ENCODE measurements around the gene CD248.
A peak's percentile ranks its signal among the peaks of the same experiment; 100 is the strongest.

The CD248 gene

DNA sequence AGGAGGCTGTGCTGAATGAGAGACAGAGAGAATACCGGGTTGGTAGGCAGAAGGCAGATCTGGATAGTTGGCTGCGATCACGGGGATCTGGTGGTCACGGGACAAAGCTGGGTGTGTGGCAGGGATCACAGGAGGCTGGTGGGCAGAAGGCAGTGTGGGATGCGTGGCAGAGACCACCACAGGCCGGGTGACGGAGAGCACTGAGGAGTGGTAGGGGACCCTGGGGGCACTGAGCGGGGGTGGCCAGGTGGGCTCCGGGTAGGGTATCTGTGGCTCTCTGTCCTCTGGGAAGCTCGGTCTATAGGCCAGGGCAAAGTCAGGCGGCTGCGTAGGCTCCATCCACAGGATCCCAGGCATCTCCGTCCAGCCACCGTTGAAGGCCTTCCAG is 1.4 kb downstream of the CD248 start:
- TF ChIP-seq TAF1 (IDR thresholded peaks at IDR 0.05; ENCODE audit: borderline replicate concordance, insufficient read depth, low read length): no peak
- TF ChIP-seq FOXP2 (optimal IDR thresholded peaks at IDR 0.05; ENCODE audit: borderline replicate concordance, extremely low read depth, extremely low read length, insufficient read depth): no peak

DNA sequence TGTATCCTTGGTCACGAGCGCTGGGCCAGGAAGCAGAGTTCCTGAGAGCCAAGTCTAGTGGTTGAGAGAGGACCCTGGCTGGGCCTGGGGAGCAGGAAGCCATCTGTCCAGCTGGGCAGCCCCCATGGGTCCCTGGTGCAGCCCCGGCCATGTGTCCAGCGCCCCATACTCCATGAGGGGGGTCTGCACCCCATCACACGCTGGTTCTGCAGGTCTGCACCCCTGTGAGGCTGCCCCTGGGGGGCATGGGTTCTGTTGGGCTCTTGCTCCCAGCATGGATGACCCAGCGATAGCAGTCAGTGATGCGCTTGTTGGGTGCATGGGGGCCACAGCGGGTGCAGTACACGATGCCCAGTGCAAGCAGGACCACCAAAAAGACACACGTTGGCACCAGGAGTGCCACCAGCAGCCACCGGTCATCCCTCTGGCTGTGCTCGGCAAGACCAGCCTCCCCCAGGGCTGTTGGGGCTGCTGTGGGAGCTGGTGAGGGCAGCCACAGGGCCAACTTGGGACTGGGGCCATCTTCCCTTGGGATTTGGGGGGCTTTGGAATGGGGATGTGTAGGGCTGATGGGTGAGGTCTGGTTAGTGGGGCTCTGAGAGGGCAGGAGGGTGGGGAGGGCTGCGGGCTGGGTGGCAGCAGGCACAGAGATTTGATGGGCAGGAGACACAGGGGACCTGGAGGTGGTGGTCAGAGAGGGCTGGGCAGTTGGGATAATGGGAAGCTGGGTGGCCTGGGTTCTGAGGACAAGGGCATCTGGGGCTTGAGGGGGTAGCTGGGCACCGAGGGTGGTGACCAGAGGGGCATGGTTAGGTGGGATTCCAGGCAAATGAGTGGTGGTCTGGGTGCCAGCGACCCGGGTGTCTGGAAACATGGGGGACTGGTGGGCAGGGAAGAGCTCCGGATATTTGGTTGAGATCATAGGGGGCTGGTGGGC is 2.0 kb downstream of the CD248 start:
- no peak for TF ChIP-seq POLR2AphosphoS5 (IDR thresholded peaks at IDR 0.05; ENCODE audit: low read depth, low read length)
- TF ChIP-seq TAF1 (IDR thresholded peaks at IDR 0.05; ENCODE audit: borderline replicate concordance, insufficient read depth, low read length): no peak
- no peak for TF ChIP-seq FOXP2 (optimal IDR thresholded peaks at IDR 0.05; ENCODE audit: borderline replicate concordance, extremely low read depth, extremely low read length, insufficient read depth)

DNA sequence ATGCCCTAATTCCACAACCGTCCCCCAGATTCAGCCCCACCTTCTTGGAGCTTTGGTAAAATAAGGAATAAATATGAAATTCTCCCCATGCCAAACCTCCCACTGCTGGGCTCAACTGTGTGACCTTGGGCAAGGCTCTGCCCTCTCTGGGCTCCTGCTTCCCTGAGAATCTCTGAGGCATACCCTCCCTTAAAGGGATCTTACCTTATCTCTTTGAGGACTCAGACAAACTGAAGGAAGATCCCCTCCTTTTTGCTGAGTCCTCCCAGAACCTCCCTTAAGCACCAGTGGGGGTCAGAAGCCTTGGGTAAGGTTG is 2.7 kb downstream of the CD248 start:
- TF ChIP-seq SIN3A (IDR thresholded peaks at IDR 0.05; ENCODE audit: borderline replicate concordance, insufficient read depth, low read length) (no peak), TAF1 (IDR thresholded peaks at IDR 0.05; ENCODE audit: borderline replicate concordance, insufficient read depth, low read length) (no peak), POLR2AphosphoS5 (IDR thresholded peaks at IDR 0.05; ENCODE audit: low read depth, low read length) (no peak), FOXP2 (optimal IDR thresholded peaks at IDR 0.05; ENCODE audit: borderline replicate concordance, extremely low read depth, extremely low read length, insufficient read depth) (no peak)
- TF ChIP-seq, protein P1, sequence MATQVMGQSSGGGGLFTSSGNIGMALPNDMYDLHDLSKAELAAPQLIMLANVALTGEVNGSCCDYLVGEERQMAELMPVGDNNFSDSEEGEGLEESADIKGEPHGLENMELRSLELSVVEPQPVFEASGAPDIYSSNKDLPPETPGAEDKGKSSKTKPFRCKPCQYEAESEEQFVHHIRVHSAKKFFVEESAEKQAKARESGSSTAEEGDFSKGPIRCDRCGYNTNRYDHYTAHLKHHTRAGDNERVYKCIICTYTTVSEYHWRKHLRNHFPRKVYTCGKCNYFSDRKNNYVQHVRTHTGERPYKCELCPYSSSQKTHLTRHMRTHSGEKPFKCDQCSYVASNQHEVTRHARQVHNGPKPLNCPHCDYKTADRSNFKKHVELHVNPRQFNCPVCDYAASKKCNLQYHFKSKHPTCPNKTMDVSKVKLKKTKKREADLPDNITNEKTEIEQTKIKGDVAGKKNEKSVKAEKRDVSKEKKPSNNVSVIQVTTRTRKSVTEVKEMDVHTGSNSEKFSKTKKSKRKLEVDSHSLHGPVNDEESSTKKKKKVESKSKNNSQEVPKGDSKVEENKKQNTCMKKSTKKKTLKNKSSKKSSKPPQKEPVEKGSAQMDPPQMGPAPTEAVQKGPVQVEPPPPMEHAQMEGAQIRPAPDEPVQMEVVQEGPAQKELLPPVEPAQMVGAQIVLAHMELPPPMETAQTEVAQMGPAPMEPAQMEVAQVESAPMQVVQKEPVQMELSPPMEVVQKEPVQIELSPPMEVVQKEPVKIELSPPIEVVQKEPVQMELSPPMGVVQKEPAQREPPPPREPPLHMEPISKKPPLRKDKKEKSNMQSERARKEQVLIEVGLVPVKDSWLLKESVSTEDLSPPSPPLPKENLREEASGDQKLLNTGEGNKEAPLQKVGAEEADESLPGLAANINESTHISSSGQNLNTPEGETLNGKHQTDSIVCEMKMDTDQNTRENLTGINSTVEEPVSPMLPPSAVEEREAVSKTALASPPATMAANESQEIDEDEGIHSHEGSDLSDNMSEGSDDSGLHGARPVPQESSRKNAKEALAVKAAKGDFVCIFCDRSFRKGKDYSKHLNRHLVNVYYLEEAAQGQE (IDR thresholded peaks at IDR 0.05; ENCODE audit: insufficient read depth in 1 of 2, low read depth in 2 of 2, low read length in 2 of 2): no peak

DNA sequence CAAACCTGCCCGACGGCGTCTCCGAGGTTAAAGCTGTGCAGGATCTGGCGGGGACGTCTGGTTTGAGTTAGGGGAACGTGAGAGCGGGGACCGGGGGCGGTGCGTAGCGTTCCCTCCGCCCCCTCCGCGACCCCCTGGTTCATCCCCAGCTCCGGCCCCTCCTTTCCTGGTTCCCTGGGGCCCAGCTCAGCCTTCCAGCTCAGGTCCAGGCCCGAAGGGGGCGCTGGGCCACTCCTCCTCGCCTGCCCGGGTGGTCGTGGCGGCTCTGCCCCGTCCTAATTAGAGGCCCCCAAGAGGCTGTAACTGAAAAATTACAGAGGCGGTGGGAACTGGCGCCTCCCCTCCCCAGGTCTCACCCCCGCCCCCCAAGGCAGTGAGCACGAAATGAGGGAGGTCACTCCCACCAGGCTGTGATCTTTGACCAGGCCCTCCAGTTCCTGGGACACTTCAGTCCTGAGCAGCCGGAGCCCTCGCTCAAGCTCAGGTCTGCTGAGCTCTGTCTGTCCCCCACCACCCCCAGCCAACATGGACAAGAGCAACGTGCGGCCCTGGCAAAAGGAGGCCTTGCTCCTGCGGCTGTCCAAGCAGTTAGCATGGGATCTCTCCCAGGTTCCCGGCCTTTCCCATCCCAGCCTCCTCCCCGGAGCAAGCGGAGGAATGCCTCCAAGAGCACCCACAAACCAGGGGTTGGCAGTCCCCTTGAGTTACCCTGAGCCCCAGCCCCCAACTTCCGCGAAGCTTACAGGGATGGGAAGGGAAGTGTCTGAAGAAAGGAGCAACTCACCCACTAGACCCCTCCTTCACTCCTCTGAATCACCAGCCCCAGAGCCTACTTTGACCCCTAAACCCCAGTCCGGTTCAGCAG is 3.3 kb downstream of the CD248 start:
- TF ChIP-seq, protein P1 (IDR thresholded peaks at IDR 0.05; ENCODE audit: insufficient read depth in 1 of 2, low read depth in 2 of 2, low read length in 2 of 2): no peak
- no peak for TF ChIP-seq FOXP2 (optimal IDR thresholded peaks at IDR 0.05; ENCODE audit: borderline replicate concordance, extremely low read depth, extremely low read length, insufficient read depth)
- TF ChIP-seq POLR2AphosphoS5 (IDR thresholded peaks at IDR 0.05; ENCODE audit: low read depth, low read length): no peak
- TF ChIP-seq TAF1 (IDR thresholded peaks at IDR 0.05; ENCODE audit: borderline replicate concordance, insufficient read depth, low read length): no peak
- TF ChIP-seq SIN3A (IDR thresholded peaks at IDR 0.05; ENCODE audit: borderline replicate concordance, insufficient read depth, low read length): no peak

DNA sequence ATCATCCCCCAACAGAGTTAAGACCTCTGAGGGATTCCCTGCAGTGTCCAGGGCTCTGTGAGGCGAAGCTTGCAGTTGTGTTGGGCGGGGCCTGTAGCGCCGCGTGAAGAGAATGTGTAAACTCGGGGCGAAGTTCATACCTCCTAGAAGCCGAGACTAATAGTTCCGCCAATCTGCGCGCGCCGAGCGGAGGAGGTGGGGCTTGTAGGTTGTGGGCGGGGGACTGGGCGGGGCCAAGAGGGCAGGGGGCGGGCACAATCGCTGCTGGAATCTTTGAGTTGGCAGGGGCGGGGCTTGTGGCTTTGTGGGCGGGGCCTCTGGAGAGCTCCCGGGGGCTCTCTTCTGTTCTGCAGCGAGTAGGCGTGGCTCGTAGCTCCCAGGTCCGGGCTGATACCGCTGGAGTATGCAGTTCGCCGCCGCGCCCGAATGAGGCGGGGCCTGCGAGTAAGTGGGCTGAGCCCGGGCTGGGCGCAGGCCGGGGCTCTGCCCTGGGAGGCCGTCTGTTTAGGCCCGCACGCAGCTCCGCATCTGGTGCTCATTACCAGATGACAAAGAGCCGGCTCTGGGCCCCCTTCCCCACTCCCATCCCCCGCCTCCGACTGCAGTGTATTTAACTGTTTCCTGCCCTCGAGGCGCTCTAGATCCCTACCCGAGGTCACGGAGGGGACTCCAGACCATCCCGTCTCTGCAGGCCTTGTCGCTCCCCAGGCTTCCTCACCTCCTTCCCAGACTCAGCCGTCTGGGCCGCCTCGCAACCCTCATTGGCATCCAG is 4.1 kb downstream of the CD248 start:
- TF ChIP-seq SIN3A (IDR thresholded peaks at IDR 0.05; ENCODE audit: borderline replicate concordance, insufficient read depth, low read length) (peak; percentile 51; the same call in 1 of the 2 replicates), TAF1 (IDR thresholded peaks at IDR 0.05; ENCODE audit: borderline replicate concordance, insufficient read depth, low read length) (no peak), POLR2AphosphoS5 (IDR thresholded peaks at IDR 0.05; ENCODE audit: low read depth, low read length) (peak; percentile 58)
- TF ChIP-seq, protein P1 (IDR thresholded peaks at IDR 0.05; ENCODE audit: insufficient read depth in 1 of 2, low read depth in 2 of 2, low read length in 2 of 2): 0 out of 4 replicates have a peak, but pooled peaks of 1 of the 2 experiments have one; percentile 22

Data from PFSK-1 (cell line).